HG03521 (cell line): ENCODE measurements around the gene PLA2G12A.

Experiments
- ATAC-seq: cut with Tn5 transposase; IDR thresholded peaks from one replicate; pipeline ENCODE4 v1.9.1; 2021; ENCODE audit warnings: mild to moderate bottlenecking, moderate library complexity; ENCODE audit not compliant: unreplicated experiment

Gene PLA2G12A

GRCh38 chr4:109729117-109729717, 653 bp downstream of the PLA2G12A start:
- peak; percentile 14 for ATAC-seq

DNA sequence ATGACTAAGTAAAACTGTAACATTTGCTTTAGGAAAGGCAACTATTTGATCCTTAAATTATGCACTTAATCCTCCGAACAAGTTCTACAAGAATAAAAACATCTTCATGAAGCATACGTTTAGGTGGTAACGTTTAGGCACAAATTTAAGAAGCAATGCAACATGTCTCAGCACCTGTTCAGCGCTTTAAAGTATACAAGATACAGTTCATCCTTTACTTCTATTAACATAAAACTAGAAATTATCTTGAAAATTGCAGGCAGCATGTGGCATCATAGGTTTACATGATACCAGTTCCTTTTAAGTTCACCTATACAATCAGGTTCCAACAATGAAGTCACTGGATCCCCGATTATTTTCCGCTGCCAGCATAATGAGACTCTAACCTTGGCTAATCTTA, 1.5 kb downstream of the PLA2G12A start:
- ATAC-seq: no peak

DNA sequence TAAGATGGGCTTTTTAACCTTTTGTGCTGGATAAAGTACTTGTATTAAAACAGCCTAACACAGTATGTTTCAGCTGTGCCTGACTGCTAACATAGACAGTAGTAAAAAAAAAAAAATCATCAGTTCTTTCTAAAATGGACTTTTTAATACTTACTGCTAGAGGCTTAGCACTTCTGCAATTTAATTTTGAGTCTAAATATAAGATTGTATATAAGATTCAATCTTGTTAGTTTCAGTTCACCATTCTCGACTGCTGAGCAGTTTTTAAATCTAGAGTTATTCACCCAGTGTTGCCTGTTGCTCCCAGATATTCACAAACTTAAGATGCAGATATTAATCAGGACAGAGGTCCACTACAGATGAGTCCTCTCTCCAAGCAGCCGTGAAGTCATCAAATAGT, 6.8 kb downstream of the PLA2G12A start:
- no peak for ATAC-seq

GRCh38 chr4:109722357-109722756, 7.5 kb downstream of the PLA2G12A start:
- ATAC-seq: no peak

DNA sequence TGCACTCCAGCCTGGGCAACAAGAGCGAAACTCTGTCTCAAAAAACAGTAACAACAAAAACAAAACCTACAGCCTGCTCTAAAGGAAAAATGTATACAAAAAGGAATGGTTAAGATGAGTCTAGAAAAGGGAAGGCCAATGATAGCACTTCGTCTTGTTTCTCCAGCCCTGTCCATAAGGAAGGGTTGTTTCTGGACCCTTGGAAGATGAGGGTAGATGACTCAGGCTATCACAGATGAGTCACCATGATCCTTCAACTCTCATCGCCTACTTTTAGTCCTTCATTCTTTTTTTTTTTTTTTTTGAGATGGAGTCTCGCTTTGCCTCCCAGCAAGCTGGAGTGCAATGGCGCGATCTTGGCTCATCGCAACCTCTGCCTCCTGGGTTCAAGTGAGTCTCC, 8.8 kb downstream of the PLA2G12A start:
- no peak for ATAC-seq

DNA sequence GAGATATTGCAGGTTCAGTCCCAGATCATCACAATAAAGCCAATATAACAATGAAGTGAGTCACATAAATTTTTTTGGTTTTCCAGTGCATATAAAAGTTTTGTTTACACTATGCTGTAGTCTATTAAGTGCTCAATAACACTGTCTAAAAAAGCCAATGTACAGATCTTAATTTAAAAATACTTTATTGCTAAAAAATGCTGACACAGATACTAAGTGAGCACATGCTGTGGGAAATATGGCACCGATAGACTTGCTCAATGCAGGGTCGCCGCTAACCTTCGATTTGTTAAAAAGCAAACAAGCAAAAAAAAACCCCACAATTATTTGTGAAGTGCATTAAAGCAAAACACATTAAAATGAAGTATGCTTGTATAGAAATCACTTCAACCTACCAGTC, 10.3 kb downstream of the PLA2G12A start:
- no peak for ATAC-seq

DNA sequence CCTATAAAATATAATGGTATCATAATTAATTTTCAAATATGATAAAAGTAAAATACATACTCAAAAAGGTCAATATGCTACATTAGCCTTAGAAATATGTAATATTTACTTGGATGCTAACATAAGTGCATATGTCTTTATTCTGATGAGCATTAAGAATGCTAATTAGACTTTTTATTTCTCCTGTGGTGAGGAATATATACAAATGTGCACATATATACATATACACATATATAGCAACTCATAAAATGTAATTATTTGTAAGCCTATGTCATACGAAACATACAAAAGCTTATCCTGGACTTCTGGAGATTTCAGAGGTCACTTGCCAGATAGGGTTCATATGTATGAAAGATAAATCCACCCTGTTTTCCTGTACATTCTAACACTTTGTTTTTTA, 11.1 kb downstream of the PLA2G12A start:
- ATAC-seq: no peak

DNA sequence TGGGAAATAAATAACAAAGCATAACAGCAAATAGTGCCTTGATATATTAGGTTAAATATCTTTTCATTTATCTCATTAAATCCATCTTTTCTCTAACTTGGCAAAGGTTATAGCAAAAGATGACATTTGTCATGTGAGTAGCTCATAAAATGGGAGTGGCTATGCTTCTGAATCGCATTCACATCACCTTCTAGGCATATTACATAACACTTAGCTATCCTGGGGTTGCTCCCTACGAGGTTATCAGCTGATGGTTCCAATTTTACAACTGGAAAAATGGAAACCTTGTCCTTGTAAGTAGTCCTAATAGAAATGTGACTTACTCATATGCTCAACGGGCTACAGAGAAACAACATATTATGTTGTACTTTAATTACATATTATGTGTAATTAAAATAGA, 16.4 kb downstream of the PLA2G12A start:
- ATAC-seq: no peak

DNA sequence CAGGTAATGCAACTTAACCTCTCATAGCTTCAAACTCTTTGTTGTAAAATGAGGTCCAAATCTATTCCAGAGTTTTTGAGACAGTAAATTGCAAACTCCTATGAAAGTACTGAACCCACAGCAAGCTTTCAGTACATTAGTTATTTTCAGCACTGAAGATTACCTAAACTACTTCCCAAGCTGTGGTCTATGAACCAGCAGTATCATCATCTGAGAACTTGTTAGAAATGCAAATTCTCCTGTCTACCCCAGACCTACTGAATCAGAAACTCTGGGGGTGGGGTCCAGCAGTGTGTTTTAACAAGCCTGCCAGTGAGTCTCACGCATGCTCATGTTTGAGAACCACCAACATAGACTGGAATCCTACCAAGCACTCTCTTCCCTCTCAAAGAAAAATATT, 20.9 kb downstream of the PLA2G12A start:
- peak; percentile 89 for ATAC-seq

- ATAC-seq: no peak
Observed at GRCh38 chr4:109708435-109708834, 21.4 kb downstream of the PLA2G12A start.

GRCh38 chr4:109703664-109704361, 26.1 kb downstream of the PLA2G12A start:
- ATAC-seq: no peak

DNA sequence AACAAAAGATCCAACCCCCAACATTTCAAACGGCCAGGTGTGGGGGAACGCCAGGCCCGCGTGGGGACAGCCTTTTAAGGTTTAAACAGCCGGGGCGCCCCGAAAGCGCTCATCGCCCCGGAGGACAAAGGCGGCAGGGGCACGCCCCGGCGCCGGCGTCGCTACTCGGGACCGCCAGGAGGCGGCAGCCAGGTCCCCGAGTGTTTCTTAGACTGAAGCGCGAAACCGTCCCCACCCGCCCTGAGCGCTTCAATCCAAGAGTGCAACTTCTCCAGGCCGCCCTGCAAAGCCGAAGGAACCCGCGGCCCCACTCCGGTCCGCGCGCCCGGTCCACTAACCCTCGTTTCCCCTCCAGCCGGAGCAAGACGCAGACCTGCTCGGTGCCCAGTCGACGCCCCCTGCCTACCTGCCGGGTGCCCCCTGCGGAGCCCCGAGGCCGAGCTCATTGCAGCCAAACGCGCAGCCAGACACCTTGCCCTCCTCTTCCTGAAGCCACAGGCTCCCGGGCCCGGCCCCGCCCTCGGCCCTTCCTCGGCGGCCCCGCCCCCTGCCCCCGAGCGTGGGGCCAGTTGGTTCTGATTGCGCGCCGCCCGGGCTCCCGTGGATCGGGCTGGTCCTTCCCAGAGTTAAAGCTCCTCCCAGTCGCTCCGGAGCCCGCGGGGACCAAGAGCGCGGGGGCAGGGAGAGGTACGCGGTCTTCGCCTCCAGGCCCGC, 26.8 kb downstream of the PLA2G12A start, which contains the start of gene CASP6:
Gene CASP6 (minus strand): TSS at position 496 of the 714 bp plus-strand sequence. CDS start 50 bp downstream, at position 446.
- peak; percentile 81 for ATAC-seq

DNA sequence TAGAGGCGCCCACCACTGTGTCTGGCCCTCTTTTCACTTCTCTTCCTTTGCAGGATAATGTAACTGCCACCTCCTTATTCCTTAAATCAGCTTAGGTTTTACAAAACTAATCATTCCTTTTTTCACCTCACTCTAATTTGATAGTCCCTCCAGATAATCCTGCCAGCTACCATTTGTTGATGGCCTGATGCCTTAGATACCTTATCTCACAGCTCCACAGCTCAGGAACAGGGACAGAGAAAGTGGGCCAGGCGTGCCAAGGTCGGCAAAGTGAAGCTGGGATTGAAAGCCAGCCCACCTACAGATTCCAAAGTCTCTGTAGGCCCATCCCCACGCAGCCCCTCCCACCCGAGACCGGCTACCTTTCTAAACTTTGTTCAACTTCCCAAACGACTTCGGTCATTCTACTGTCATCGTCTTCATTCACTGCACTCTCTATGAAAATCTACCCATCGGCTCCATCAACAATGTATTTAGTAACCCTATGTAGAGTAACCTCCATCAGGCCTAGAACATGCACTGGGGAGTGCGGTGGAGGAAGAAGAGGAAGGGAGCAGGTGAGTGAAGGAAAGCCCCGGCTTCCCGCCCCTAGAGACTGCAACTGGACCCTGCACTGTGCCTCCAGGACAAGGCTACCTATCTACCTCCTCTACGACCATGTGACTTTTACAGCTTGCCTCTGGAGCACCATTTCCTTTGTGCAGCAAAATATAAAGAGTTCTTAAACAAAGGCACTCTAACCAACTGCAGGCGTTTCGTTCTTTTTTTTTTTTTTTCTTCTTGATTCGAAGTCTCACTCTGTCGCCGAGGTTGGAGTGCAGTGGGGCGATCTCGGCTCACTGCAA, 28.1 kb downstream of the PLA2G12A start:
- no peak for ATAC-seq

GRCh38 chr4:109699553-109700225, 30.2 kb downstream of the PLA2G12A start:
- ATAC-seq: no peak

GRCh38 chr4:109698656-109699055, 31.2 kb downstream of the PLA2G12A start:
- ATAC-seq: no peak

GRCh38 chr4:109691411-109691920, 38.4 kb downstream of the PLA2G12A start:
- no peak for ATAC-seq

DNA sequence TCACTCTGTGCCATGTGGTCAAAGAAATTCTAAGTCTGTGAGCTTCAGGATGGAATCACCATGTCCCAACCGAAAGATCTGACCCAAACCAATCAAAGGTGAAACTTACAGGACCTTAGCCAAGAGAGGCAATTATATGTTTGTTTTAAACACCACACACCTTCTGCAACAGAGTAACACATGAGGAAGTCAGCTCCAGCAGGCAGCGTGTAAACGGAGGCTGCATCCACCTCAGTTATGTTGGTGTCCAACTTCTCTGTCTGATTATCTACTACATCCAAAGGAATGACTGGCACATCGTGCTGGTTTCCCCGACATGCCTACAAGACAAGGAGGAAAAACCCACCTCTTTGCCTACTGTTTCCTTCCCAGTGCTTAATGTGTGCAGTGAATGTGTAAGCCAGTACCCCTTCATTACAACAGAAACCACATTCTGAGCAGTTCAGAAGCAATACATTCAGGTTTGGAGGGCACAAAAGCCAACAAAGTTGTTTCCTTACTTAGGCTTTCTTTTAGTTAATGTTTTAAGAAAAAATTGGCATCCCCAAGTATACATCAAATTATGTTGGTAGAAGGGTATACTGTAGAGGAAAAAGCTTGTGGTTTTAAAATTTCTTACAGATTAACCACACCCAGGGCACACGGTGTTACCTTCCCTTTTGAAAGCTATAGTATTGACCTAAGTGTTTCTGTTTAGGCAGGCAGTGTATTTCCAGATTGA, 39.0 kb downstream of the PLA2G12A start:
- ATAC-seq: peak; percentile 62

- ATAC-seq: no peak
Observed at GRCh38 chr4:109684727-109685126, 45.1 kb downstream of the PLA2G12A start.

GRCh38 chr4:109683621-109684253, 46.1 kb downstream of the PLA2G12A start:
- no peak for ATAC-seq
